Keratinocyte (primary cell): ENCODE results near the gene ZNF552. TPM values are rescaled to one million over a fixed set of nuclear protein-coding genes. Genes with fewer than 3 reads are reported as not detected.
A peak's percentile ranks its signal among the peaks of the same experiment; 100 is the strongest.
"Not testable (repeated sequence)": the region's sequence is repeated elsewhere in the genome, so short reads cannot be mapped to it uniquely, and the experiment has no call there.

ENCODE experiments used
- DNase-seq: peaks from one replicate; pipeline ENCODE4 v3.0.0-alpha.2; 2011; ENCODE audit warnings: low read depth, missing footprints, low spot score
- FAIRE-seq: peaks from 2 replicates; lab custom pipeline; 2011; peaks lifted over from hg19 to GRCh38; lab: Jason Lieb, UNC
- H2AFZ ChIP-seq: 2 replicates; pipeline ENCODE4 v1.6.0; 2012; ENCODE audit warnings: low read length, control low read depth, inconsistent platforms; ENCODE audit not compliant: control insufficient read depth
- H3K27ac ChIP-seq: 2 replicates; pipeline ENCODE4 v1.5.1; 2011; ENCODE audit warnings: low read length; ENCODE audit not compliant: control insufficient read depth, insufficient read depth
- H3K27me3 ChIP-seq: 3 replicates; pipeline ENCODE4 v1.6.0; 2011; ENCODE audit warnings: low read length; ENCODE audit not compliant: control insufficient read depth, insufficient read depth; ENCODE audit errors: extremely low read depth
- H3K36me3 ChIP-seq, 2 experiments: 2 replicates in 1 of 2; 3 replicates in 1 of 2; pipeline ENCODE4 v1.5.1; 2011; ENCODE audit warnings: low read length in 2 of 2, mild to moderate bottlenecking in 1 of 2; ENCODE audit not compliant: control insufficient read depth in 2 of 2, insufficient read depth in 2 of 2; ENCODE audit errors: extremely low read depth in 1 of 2
- H3K4me1 ChIP-seq: 3 replicates; pipeline ENCODE4 v1.5.1; 2011; ENCODE audit warnings: low read length; ENCODE audit not compliant: control insufficient read depth, insufficient read depth; ENCODE audit errors: extremely low read depth
- H3K4me2 ChIP-seq: 3 replicates; pipeline ENCODE4 v1.6.0; 2011; ENCODE audit warnings: low read depth, low read length; ENCODE audit not compliant: control insufficient read depth, insufficient read depth; ENCODE audit errors: extremely low read depth
- H3K4me3 ChIP-seq, 3 experiments: fragments of 200-600 bp in 1 of 3; sonication (generic) in 1 of 3; 2 replicates in 2 of 3; 3 replicates in 1 of 3; pipeline ENCODE4 v1.5.1; 2011 to 2016; ENCODE audit warnings: low read length in 3 of 3, mild to moderate bottlenecking in 3 of 3, control low read depth in 2 of 3, inconsistent platforms in 1 of 3, low read depth in 1 of 3, mixed read lengths in 1 of 3, mixed run types in 1 of 3, moderate library complexity in 1 of 3; ENCODE audit not compliant: control insufficient read depth in 2 of 3, insufficient read depth in 2 of 3; ENCODE audit errors: extremely low read depth in 1 of 3
- H3K79me2 ChIP-seq: 2 replicates; pipeline ENCODE4 v1.6.0; 2012; ENCODE audit warnings: low read length; ENCODE audit not compliant: control insufficient read depth, insufficient read depth
- H3K9ac ChIP-seq: 3 replicates; pipeline ENCODE4 v1.6.0; 2011; ENCODE audit warnings: low read length; ENCODE audit not compliant: control insufficient read depth, insufficient read depth; ENCODE audit errors: extremely low read depth
- H3K9me1 ChIP-seq: 3 replicates; pipeline ENCODE4 v1.6.0; 2011; ENCODE audit warnings: low read length; ENCODE audit not compliant: control insufficient read depth, insufficient read depth; ENCODE audit errors: extremely low read depth
- H3K9me3 ChIP-seq: 2 replicates; pipeline ENCODE4 v1.5.1; 2012; ENCODE audit warnings: low read depth, low read length; ENCODE audit not compliant: control insufficient read depth
- H4K20me1 ChIP-seq: 3 replicates; pipeline ENCODE4 v1.6.0; 2011; ENCODE audit warnings: low read length; ENCODE audit not compliant: control insufficient read depth, insufficient read depth; ENCODE audit errors: extremely low read depth
- EZH2 ChIP-seq: IDR thresholded peaks from one replicate; pipeline ENCODE4 v1.6.1; 2012; ENCODE audit warnings: inconsistent platforms, mild to moderate bottlenecking, low read length, moderate library complexity
- dilution Hi-C: fragments of 300-500 bp; cut with MboI; formaldehyde crosslinking; loops from one replicate; pipeline ENCODE4 v1.7.0; 2020; ENCODE audit warnings: low sequenced_read_pairs; ENCODE audit not compliant: extremely low pct_ligation_motif_present
- polyA minus RNA-seq, 3 experiments: library from RNA; depleted of rRNA, polyadenylated mRNA; stranded (reverse); fragments of >200 nt; gene quantifications; 1 replicate in 1 of 3; 2 replicates in 1 of 3; 3 replicates in 1 of 3; pipeline ENCODE4 v1.2.3, GENCODE V29; 2011
- polyA plus RNA-seq, 5 experiments: library from polyadenylated mRNA; depleted of rRNA in 3 of 5; stranded (reverse) in 3 of 5; stranded (forward) in 1 of 5; unstranded in 1 of 5; fragments of >200 nt; gene quantifications; 1 replicate in 1 of 5; 2 replicates in 3 of 5; 3 replicates in 1 of 5; pipeline versions ENCODE4 v1.2.1 to v1.2.3, GENCODE V29; 2011 to 2012; ENCODE audit warnings: missing spikeins in 2 of 5, low read depth in 1 of 5, low replicate concordance in 1 of 5
- TF ChIP-seq, protein P1 (sequence below), 3 experiments: IDR thresholded peaks in 1 of 3; conservative IDR thresholded peaks in 1 of 3; optimal IDR thresholded peaks in 1 of 3; 2 replicates in 2 of 3; 3 replicates in 1 of 3; pipeline versions ENCODE3 to v1.5.1; 2011; ENCODE audit warnings: low read length in 3 of 3, mild to moderate bottlenecking in 3 of 3, moderate library complexity in 2 of 3, control low read depth in 1 of 3, inconsistent platforms in 1 of 3; ENCODE audit not compliant: insufficient read depth in 2 of 3; ENCODE audit errors: extremely low read depth in 1 of 3

Gene ZNF552
- polyA plus RNA-seq (4.4 to 8.9 TPM (median 8.0 TPM) in 3 replicates), polyA minus RNA-seq (5.8 to 21.2 TPM (median 13.6 TPM) in 3 replicates)
- 5.0 TPM for polyA plus RNA-seq (2011; ENCODE audit: low read depth)
- 3.6 and 6.0 TPM in 2 replicates for polyA plus RNA-seq (2011; cell fraction: cytosol; rRNA removed)
- polyA plus RNA-seq (2011; cell fraction: nucleus; rRNA removed), result 16.0 and 16.8 TPM in 2 replicates
- polyA plus RNA-seq (2012; ENCODE audit: low replicate concordance), result 4.6 and 5.0 TPM in 2 replicates
- polyA minus RNA-seq (2011; cell fraction: cytosol; rRNA and poly(A)+ RNA removed), result 4.8 TPM
- 8.4 and 13.1 TPM in 2 replicates for polyA minus RNA-seq (2011; cell fraction: nucleus; rRNA and poly(A)+ RNA removed)

DNA sequence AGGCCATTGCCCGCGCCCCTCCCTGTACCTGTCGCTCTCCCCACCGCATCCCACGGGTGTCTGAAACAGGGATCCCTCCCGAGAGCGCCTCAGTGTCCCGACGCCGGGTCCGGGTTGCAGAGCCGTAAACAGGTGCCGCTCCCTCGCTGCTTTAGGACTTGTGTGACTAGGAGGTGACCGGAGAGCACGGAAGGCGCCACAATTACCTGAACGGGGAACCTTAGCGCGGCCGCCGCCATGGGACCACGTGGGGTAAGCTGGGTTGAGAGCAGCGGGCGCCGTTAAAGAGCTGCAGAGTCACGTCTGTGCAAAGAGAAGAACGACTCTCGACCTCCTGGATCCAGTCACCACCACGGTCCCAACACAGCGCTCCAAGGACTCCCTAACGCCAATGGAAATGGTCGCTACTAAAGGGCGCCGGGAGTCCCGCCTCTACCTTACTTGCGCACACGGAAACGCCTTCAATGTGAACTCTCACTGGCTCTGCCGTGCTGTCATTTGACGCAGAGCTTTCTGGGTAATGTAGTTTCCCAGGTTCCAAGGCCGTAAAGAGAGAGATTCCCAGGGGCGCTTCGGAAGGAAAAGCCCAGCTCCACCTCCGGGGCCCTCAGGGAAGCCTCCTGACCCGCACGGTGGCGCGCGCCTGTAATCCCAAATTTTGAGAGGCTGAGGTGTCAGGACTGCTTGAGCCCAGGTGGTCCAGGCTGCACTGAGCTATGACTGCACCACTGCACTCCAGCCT is at the start of gene ZNF552:
Gene ZNF552 (minus strand): TSS at position 409 of the 742 bp plus-strand sequence. CDS start 170 bp downstream, at position 239.
- Histone ChIP-seq H2AFZ (peak within 1 kb of the TSS; percentile 82), H4K20me1 (no peaks in the 10 kb centered on the region), H3K27ac (peak within 1 kb of the TSS; percentile 71), H3K4me1 (peaks cover 5% of the 10 kb centered on the region), H3K4me2 (peak within 1 kb of the TSS; percentile 97), H3K36me3 (peaks cover 9 to 10% of the 10 kb centered on the region in 2 experiments), H3K4me3 (peak within 1 kb of the TSS; percentile 79 to 94 (median 89)), H3K79me2 (peaks cover 34% of the 10 kb centered on the region), H3K27me3 (no peaks in the 10 kb centered on the region), H3K9ac (peak within 1 kb of the TSS; percentile 85), H3K9me1 (no peaks in the 10 kb centered on the region), H3K9me3 (no peaks in the 10 kb centered on the region)
- dilution Hi-C loops, result no loop called here
- peak; percentile 81 for DNase-seq
- no peak for TF ChIP-seq EZH2
- TF ChIP-seq, protein P1, sequence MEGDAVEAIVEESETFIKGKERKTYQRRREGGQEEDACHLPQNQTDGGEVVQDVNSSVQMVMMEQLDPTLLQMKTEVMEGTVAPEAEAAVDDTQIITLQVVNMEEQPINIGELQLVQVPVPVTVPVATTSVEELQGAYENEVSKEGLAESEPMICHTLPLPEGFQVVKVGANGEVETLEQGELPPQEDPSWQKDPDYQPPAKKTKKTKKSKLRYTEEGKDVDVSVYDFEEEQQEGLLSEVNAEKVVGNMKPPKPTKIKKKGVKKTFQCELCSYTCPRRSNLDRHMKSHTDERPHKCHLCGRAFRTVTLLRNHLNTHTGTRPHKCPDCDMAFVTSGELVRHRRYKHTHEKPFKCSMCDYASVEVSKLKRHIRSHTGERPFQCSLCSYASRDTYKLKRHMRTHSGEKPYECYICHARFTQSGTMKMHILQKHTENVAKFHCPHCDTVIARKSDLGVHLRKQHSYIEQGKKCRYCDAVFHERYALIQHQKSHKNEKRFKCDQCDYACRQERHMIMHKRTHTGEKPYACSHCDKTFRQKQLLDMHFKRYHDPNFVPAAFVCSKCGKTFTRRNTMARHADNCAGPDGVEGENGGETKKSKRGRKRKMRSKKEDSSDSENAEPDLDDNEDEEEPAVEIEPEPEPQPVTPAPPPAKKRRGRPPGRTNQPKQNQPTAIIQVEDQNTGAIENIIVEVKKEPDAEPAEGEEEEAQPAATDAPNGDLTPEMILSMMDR (optimal IDR thresholded peaks at IDR 0.05 in 1 of 3, IDR thresholded peaks at IDR 0.05 in 1 of 3, conservative IDR thresholded peaks at IDR 0.05 in 1 of 3; ENCODE audit: extremely low read depth in 1 of 3, insufficient read depth in 2 of 3, low read length in 3 of 3), result no peak
- peak; percentile 63 for FAIRE-seq

DNA sequence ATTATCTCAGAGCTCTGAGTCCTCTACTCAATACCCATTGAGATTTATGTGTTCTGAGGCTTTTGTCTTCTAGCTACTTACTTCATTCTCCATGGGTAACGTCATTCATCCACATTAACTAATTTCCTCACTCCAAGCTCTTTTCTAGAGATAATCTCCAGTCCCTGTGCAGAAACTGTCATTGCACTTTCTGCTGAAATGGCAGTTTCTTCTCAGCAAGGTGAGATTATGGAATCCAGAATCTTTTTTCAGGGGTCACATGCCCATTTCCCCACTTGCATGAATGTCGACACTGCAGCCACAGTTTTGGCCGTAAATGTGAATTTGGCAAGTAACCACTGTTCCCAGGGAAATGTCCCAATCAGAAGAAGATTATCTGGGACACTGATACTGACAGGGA is 47.6 kb upstream of the ZNF552 start:
- H3K27ac ChIP-seq, H3K79me2 ChIP-seq, H3K9me1 ChIP-seq, FAIRE-seq, dilution Hi-C loops, H3K4me1 ChIP-seq, H4K20me1 ChIP-seq, H3K4me3 ChIP-seq, H2AFZ ChIP-seq, H3K27me3 ChIP-seq, H3K4me2 ChIP-seq, H3K9ac ChIP-seq, H3K9me3 ChIP-seq, DNase-seq: not testable (repeated sequence)
- H3K36me3 ChIP-seq, result peaks cover 12 to 13% of the 10 kb centered on the region in 2 experiments

DNA sequence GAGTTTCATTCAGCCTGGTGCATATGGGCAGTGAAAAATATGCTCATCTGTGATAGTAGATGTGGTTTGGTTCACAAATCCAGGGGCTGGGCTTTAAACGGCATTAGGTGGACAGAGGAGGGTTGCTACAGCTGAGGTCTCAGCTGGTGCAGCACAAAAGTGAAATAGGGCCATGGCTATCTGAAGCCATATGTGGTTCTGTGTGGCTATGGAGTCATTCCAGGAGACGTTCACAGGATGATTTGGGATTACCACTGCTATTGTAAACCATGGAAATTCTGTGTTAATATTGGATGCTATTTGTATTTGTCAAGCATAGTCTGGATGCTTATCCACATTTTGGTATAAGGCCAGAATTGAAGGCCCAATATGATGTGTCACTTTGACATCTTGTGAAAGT is 39.4 kb upstream of the ZNF552 start:
- H3K4me3 ChIP-seq, H3K4me2 ChIP-seq, H3K9ac ChIP-seq, H4K20me1 ChIP-seq, H2AFZ ChIP-seq, H3K27ac ChIP-seq, dilution Hi-C loops, H3K4me1 ChIP-seq, H3K9me3 ChIP-seq, H3K9me1 ChIP-seq, H3K27me3 ChIP-seq, FAIRE-seq, DNase-seq, H3K36me3 ChIP-seq: not testable (repeated sequence)
- peaks cover 50% of the 10 kb centered on the region for H3K79me2 ChIP-seq

DNA sequence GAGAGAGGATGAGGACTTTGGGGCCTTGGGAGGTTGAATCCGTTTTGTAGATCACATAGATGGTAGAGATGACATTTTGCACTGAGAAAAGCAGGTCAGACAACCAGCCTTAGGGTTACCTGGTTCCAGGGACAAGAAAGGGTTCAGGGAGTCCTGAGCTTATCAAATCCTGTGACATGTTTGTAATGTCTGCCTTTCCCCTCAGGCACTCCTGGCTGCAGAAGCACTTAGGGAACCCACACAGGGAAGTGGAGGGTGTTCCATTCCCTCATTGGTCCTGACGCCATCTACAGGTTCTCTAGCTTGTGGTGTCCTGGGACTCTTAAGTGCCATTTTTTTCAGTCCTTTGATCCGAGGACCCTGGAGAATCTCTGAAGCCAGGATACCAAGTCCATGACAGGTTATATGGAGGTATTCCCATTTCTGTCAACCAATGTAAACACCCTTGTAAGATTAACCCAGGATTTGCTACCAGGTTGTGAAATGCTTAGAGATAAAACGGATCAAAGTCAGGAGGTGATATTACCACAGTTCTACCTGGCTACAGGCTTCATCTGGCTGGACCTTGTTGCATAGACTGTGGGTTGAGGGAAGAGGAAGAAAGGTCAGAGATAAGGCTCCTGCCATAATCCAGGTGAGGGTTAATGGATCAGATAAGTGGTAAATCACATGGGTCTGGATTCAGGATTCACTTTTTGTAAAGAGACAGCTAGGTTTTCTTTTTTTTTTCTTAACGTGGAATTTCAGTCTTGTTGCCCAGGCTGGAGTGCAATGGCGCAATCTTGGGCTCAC is 37.3 kb upstream of the ZNF552 start:
- dilution Hi-C loops, FAIRE-seq: not testable (repeated sequence)

More for the DNA sequence above, 37.3 kb upstream of the ZNF552 start:
- not testable (repeated sequence) for H3K9me3 ChIP-seq, H3K9ac ChIP-seq, H3K27ac ChIP-seq, H3K27me3 ChIP-seq, H3K4me3 ChIP-seq, H3K36me3 ChIP-seq, H3K9me1 ChIP-seq, H4K20me1 ChIP-seq, H3K4me1 ChIP-seq, DNase-seq, H3K4me2 ChIP-seq, H2AFZ ChIP-seq
- H3K79me2 ChIP-seq, result peaks cover 51% of the 10 kb centered on the region
